BE2C (cell line): ENCODE measurements around the gene NRP1.

ENCODE experiments used
- DNase-seq: peaks from one replicate; pipeline ENCODE4 v3.0.0-alpha.2; 2020
- H3K27me3 ChIP-seq: fragments of 250-450 bp; sonication (Bioruptor Pico); 2 replicates; pipeline ENCODE4 v1.5.1; 2020; ENCODE audit warnings: mild to moderate bottlenecking
- H3K36me3 ChIP-seq: fragments of 250-450 bp; sonication (Bioruptor Pico); 2 replicates; pipeline ENCODE4 v1.5.1; 2020; ENCODE audit warnings: mild to moderate bottlenecking
- H3K4me1 ChIP-seq: fragments of 250-450 bp; sonication (Bioruptor Pico); 2 replicates; pipeline ENCODE4 v1.5.1; 2020
- H3K4me3 ChIP-seq: 2 replicates; pipeline ENCODE4 v1.5.1; 2011; ENCODE audit warnings: low read depth, low read length
- H3K9me3 ChIP-seq: fragments of 250-450 bp; sonication (Bioruptor Pico); 2 replicates; pipeline ENCODE4 v1.5.1; 2020
- CTCF ChIP-seq: IDR thresholded peaks from 2 replicates; pipeline ENCODE4 v1.5.1; 2012; ENCODE audit warnings: mild to moderate bottlenecking, low read depth, low read length

Gene NRP1

GRCh38 chr10:33136271-33136670, 198.2 kb downstream of the NRP1 start:
- H3K4me1 ChIP-seq, result no peaks in the 10 kb centered on the region

GRCh38 chr10:33134011-33134751, 200.3 kb downstream of the NRP1 start:
- no peaks in the 10 kb centered on the region for H3K9me3 ChIP-seq
- no peak for TF ChIP-seq CTCF
- no peaks in the 10 kb centered on the region for H3K27me3 ChIP-seq
- no peaks in the 10 kb centered on the region for H3K36me3 ChIP-seq
- H3K4me3 ChIP-seq, result no peak overlapping the region
- no peaks in the 10 kb centered on the region for H3K4me1 ChIP-seq
- DNase-seq, result peak; percentile 16

More at GRCh38 chr10:33136271-33136670, 198.2 kb downstream of the NRP1 start:
- Histone ChIP-seq H3K27me3 (no peaks in the 10 kb centered on the region), H3K9me3 (no peaks in the 10 kb centered on the region), H3K36me3 (no peaks in the 10 kb centered on the region), H3K4me3 (no peak overlapping the region)
- TF ChIP-seq CTCF, result no peak
- DNase-seq, result no peak

GRCh38 chr10:33133557-33133956, 200.9 kb downstream of the NRP1 start:
- Histone ChIP-seq H3K36me3 (no peaks in the 10 kb centered on the region), H3K27me3 (no peaks in the 10 kb centered on the region), H3K9me3 (no peaks in the 10 kb centered on the region), H3K4me3 (no peak overlapping the region), H3K4me1 (no peaks in the 10 kb centered on the region)
- no peak for DNase-seq
- no peak for TF ChIP-seq CTCF

GRCh38 chr10:33132626-33133025, 201.8 kb downstream of the NRP1 start:
- Histone ChIP-seq H3K36me3 (no peaks in the 10 kb centered on the region), H3K27me3 (no peaks in the 10 kb centered on the region), H3K9me3 (no peaks in the 10 kb centered on the region), H3K4me3 (no peak overlapping the region), H3K4me1 (no peaks in the 10 kb centered on the region)
- DNase-seq, result peak; percentile 11
- peak; percentile 32 for TF ChIP-seq CTCF

GRCh38 chr10:33129996-33130386, 204.5 kb downstream of the NRP1 start:
- Histone ChIP-seq H3K4me3 (no peak overlapping the region), H3K27me3 (no peaks in the 10 kb centered on the region), H3K36me3 (no peaks in the 10 kb centered on the region), H3K4me1 (no peaks in the 10 kb centered on the region), H3K9me3 (no peaks in the 10 kb centered on the region)
- no peak for DNase-seq
- no peak for TF ChIP-seq CTCF

- Histone ChIP-seq H3K36me3 (no peaks in the 10 kb centered on the region), H3K9me3 (no peaks in the 10 kb centered on the region), H3K27me3 (no peaks in the 10 kb centered on the region), H3K4me1 (no peaks in the 10 kb centered on the region), H3K4me3 (no peak overlapping the region)
- no peak for DNase-seq
- TF ChIP-seq CTCF, result no peak
These were observed 205.1 kb downstream of the NRP1 start for GRCh38 chr10:33129141-33129995.
